Choroid plexus epithelial cell (primary cell): ENCODE data around the gene PREPL.

Experiments
- DNase-seq: peaks from one replicate; pipeline ENCODE4 v3.0.0-alpha.2; 2010; ENCODE audit warnings: low read depth
- H3K4me3 ChIP-seq: 2 replicates; pipeline ENCODE4 v1.5.1; 2011; ENCODE audit warnings: low read depth, mild to moderate bottlenecking, control low read depth, low read length, moderate library complexity
- TF ChIP-seq, protein P1 (sequence below): conservative IDR thresholded peaks from 2 replicates; pipeline ENCODE4 v1.5.1; 2011; ENCODE audit warnings: low read depth, mild to moderate bottlenecking, control low read depth, inconsistent platforms, low read length, moderate library complexity

Gene PREPL

GRCh38 chr2:44360749-44361329 is 455 bp downstream of the PREPL start:
- peak overlapping the region; percentile 87 for H3K4me3 ChIP-seq
- peak; percentile 46 for DNase-seq
- TF ChIP-seq, protein P1, sequence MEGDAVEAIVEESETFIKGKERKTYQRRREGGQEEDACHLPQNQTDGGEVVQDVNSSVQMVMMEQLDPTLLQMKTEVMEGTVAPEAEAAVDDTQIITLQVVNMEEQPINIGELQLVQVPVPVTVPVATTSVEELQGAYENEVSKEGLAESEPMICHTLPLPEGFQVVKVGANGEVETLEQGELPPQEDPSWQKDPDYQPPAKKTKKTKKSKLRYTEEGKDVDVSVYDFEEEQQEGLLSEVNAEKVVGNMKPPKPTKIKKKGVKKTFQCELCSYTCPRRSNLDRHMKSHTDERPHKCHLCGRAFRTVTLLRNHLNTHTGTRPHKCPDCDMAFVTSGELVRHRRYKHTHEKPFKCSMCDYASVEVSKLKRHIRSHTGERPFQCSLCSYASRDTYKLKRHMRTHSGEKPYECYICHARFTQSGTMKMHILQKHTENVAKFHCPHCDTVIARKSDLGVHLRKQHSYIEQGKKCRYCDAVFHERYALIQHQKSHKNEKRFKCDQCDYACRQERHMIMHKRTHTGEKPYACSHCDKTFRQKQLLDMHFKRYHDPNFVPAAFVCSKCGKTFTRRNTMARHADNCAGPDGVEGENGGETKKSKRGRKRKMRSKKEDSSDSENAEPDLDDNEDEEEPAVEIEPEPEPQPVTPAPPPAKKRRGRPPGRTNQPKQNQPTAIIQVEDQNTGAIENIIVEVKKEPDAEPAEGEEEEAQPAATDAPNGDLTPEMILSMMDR, result no peak

- H3K4me3 ChIP-seq, result no peak overlapping the region
- DNase-seq, result peak; percentile 78
- TF ChIP-seq, protein P1, result no peak
Observed at GRCh38 chr2:44358503-44358902, 2.8 kb downstream of the PREPL start.

GRCh38 chr2:44354761-44355160 is 6.5 kb downstream of the PREPL start:
- TF ChIP-seq, protein P1, result no peak
- no peak overlapping the region for H3K4me3 ChIP-seq
- no peak for DNase-seq

DNA sequence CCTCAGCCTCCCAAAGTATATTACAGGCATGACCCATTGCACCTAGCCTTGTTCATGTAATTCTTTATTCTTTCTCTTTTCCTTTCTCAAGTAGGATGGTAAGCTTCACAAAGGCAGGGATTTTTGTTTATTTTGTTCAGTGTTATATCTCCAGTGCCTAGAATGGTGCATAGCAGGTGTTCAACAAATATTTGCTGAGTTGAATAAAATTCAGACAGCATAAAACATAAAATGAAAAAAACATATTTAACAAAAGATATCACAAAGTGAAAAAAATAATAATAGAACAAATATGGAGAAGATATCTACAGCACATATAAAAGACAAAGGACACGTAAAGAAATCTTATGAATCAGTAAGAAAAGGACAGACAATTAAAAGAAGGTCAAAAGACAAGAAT is 8.8 kb downstream of the PREPL start:
- TF ChIP-seq, protein P1, result no peak
- no peak for DNase-seq
- H3K4me3 ChIP-seq, result no peak overlapping the region

- H3K4me3 ChIP-seq, result no peak overlapping the region
- TF ChIP-seq, protein P1, result no peak
- peak; percentile 47 for DNase-seq
Observed at GRCh38 chr2:44351676-44352075, 9.6 kb downstream of the PREPL start.

DNA sequence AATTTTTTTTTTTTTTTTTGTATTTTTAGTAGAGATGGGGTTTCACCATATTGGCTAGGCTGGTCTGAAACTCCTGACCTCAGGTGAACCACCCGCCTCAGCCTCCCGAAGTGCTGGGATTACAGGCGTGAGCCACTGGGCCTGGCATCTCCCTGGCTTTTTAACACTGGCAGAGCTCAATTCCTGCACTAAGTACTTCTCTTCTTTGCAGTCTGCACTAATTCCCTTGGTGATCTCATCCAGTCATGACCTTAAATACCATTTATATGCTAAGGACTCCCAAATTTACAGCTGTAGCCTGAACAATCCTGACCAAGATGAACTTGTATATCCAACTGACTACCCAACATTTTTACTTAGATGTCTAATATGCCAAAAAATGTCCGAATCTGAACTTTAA is 10.2 kb downstream of the PREPL start:
- DNase-seq, result peak; percentile 58
- TF ChIP-seq, protein P1, result no peak
- H3K4me3 ChIP-seq, result no peak overlapping the region

- DNase-seq, result no peak
- H3K4me3 ChIP-seq, result no peak overlapping the region
- TF ChIP-seq, protein P1, result no peak
Observed at GRCh38 chr2:44349506-44349905, 11.8 kb downstream of the PREPL start.
